Mucosa of gallbladder (tissue), 1 donor: Measurements from ENCODE around the gene CSPG4. TPM values are rescaled to one million over a fixed set of nuclear protein-coding genes. Genes with fewer than 3 reads are reported as not detected.
"Not testable (repeated sequence)": the region's sequence is repeated elsewhere in the genome, so short reads cannot be mapped to it uniquely, and the experiment has no call there.

Experiments
- DNase-seq: peaks from one replicate; pipeline ENCODE4 v3.0.0-alpha.2; 2020; ENCODE audit warnings: low spot score
- total RNA-seq: library from RNA; stranded (reverse); gene quantifications from one replicate; pipeline ENCODE4 v1.2.1, GENCODE V29; 2021
- donor health status: DM: no; HTN: no; CAD: no.

CSPG4 gene
- total RNA-seq, 1 donor from 2014 or later, result 20.5 TPM

- DNase-seq, result not testable (repeated sequence)
Measured at GRCh38 chr15:75693028-75693427, 19.6 kb downstream of the CSPG4 start.

GRCh38 chr15:75692311-75692710 lies 20.3 kb downstream of the CSPG4 start:
- DNase-seq, result not testable (repeated sequence)

DNA sequence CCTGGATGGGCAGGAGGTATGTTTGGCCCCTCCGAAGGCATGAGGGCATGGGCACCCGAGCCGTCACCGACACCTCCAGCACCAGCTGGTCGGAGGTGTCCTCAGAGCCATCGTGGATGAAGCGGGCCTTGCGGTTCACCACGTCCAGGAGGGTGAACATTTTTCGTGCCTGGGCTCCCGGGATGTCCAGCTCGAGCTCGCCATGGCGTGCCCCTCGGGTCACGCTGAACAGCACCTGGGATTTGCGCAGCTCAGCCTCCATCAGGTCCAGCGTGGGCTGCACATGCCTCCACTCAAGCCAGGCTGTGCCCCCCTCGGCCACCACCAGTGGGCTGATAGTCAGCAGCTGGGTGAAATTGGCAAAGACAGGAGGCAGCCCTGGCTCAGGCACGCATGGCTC lies 23.2 kb downstream of the CSPG4 start:
- DNase-seq, result not testable (repeated sequence)

- no peak for DNase-seq
Measured at GRCh38 chr15:75688831-75689230, 23.8 kb downstream of the CSPG4 start.

DNA sequence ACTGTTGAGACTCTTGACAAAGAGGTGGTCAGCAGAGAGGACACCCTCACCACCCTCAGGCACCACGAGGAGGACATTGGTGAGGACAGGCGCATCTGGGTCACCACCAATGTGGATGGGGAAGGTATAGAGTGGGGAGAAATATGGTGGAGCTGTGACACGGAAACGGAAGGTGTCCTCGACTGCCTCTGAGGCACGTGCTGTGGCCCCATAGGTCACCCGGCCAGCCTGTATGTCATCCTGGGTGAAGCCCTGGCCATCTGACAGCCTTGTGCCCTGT lies 24.4 kb downstream of the CSPG4 start:
- DNase-seq, result no peak

DNA sequence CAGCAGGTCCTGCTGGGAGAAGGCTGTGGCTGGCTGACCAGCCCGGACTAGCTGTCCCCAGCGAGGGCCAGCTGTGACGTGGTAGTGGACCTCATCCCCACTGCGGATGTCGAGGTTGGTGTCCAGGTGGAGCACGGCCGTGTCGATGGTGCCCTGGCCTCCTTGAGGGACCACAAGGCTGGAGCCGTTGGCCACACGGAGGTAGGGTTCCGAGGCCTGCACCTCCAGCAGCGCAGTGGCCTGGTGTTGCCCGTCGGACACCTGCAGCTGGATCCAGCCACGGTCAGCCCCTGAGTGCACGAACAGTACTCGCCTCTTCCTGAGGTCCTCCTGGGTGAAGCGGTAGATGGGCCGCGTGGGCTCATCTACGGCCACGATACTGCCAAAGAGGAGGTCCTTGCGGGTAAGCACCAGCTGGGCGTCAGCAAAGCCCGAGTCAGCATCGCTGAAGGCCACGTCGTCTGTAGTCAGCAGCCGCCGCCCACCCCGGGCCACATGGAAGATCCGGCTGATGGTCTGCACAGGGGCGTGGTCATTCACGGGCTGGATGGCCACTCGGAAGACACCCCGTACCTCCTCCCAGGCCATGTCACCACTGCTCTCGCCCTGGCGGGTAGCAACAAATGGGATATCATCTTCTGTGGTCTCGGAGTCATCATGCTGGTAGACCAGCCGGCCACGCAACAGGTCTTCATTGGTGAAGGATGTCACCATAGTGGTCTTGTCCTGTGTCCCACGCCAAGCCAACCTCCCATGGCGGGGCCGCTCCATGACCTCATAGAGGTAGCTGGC lies 25.0 kb downstream of the CSPG4 start:
- DNase-seq, result no peak

DNA sequence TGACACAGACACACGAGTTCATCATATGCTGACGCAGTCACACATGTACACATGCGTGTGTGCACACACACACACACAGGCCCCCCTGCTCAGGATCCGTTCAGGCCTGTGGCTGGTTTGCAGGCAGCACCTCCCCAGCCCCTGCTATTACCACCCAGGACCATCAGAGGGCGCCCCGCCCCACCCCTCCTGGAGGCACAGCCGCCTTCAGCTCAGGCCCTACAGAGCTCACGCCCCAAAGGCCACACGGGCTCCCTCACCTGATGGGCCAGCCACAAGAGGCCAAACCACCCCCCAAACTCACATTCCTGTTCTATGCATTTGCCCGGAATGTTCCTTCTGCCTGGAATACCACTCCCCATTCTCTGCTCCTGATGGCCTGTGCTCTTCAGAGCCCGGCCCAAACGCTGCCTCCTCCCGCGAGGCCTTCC lies 26.4 kb downstream of the CSPG4 start:
- peak; percentile 79 for DNase-seq

DNA sequence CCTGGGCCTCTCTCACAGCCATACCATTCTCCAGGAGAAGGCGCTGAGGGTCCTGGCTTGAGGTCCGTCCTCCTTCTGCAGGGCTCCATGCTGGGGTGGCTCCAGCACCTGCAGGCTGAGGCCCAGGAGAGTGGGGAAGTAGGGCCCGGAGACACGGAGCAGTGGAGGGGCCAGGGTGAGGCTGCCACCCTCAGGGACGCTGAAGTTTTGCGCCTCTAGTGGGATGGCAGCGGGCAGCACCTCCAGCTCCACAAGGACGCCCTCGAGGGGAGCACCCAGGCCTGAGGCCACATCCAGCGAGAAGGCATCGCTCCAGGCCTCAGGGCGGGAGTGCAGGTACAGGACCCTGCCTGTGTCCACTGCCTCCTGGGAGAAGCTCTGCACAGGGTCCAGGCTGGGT lies 27.5 kb downstream of the CSPG4 start:
- no peak for DNase-seq

DNA sequence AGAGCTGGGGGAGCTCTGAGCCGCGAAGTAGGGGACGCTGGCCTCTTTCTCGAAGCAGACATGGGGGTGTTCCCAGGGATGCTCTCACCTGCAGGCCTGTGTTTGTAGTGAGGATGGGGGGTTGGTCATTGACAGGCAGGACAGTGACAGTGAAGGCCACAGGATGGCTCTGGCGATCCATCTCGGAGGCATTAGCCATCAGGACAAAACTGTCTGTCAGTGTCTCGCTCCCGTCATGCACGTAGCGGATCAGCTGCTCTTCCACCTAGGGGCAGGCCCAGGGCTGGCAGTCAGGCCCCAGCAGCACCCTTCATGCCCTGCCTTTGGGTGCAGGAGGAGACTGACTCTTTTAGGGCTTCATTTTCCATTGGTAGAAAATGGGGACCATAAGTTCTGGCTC lies 28.0 kb downstream of the CSPG4 start:
- no peak for DNase-seq

GRCh38 chr15:75683646-75684312 lies 28.9 kb downstream of the CSPG4 start:
- peak; percentile 53 for DNase-seq

GRCh38 chr15:75682181-75683135 lies 30.2 kb downstream of the CSPG4 start:
- no peak for DNase-seq

DNA sequence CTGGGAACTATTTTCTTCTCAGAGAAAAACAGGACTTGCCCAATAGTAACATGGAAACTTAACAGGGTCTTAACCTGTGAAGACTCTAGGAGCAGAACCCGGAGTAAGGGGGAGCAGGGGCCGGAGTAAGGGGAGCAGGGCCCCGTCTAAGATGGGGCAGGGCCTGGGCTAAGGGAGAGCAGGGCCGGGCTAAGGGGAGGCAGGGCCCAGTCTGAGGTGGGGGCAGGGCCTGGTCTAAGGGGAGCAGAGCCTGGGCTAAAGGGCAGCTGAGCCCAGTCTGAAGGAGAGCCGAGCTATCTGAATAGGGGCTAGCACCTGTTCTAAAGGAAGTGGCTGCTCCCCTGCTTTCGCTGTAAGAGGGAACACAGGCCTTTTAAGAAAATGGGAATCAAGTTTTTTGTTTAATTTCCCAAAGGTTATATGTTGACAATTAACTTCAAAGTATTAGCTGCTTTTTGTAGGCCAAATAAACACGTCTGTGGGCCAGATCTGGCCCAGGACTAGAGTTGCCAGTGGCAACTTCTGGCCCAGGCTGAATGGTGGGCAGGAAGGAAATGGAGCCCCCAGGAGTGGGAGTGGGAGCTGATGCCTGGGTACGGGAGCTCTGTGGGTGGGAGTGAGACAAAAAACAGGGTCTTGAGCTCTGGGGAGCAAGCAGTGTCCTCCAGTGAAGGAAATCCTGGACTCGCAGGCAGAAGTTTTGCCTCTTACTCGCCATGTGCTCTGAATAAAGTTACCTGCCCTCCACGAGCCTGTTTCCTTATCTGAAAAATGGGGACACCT lies 32.5 kb downstream of the CSPG4 start:
- DNase-seq, result no peak

GRCh38 chr15:75678324-75678690 lies 34.3 kb downstream of the CSPG4 start:
- DNase-seq, result not testable (repeated sequence)

DNA sequence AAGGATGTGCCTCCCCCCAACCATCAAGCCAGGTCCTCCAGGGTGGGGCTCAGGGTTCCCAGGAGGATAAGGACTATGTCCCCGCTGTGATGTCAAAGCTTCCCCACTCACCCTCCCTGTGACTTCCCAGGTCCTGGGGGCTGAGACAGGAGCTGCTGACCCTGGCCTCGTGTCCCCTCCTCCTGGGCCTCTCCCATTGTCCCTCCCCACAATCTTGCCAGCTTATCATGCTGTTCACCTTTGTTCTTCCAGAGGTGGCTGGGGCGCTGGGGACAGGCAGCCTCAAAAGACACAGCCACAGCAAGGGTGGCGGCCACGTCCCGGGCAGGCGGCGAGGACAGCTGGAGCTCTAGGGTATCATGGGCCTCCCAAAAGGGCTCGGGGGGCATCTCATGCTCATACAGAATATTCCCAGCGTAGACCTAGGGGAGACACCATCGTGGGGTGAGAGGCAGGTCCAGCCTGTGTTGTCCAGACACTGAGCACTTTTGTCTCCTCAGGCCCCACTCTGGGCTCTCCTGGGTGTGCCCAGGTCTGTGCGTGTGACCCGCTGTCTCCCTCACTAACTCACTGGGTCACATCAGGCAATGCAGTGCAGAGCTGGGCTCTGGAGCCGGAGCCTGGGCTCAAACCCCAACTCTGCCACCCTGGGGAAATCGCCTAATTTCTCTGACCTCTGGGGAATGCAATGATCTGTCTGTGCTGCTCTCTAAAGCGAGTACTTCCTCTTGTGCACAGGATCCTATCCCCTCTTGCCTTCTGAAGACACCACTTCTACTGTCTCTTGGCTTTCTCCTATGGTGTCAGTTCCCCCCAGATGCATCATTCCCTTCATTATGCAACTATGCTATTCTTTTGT lies 35.0 kb downstream of the CSPG4 start:
- DNase-seq, result no peak

DNA sequence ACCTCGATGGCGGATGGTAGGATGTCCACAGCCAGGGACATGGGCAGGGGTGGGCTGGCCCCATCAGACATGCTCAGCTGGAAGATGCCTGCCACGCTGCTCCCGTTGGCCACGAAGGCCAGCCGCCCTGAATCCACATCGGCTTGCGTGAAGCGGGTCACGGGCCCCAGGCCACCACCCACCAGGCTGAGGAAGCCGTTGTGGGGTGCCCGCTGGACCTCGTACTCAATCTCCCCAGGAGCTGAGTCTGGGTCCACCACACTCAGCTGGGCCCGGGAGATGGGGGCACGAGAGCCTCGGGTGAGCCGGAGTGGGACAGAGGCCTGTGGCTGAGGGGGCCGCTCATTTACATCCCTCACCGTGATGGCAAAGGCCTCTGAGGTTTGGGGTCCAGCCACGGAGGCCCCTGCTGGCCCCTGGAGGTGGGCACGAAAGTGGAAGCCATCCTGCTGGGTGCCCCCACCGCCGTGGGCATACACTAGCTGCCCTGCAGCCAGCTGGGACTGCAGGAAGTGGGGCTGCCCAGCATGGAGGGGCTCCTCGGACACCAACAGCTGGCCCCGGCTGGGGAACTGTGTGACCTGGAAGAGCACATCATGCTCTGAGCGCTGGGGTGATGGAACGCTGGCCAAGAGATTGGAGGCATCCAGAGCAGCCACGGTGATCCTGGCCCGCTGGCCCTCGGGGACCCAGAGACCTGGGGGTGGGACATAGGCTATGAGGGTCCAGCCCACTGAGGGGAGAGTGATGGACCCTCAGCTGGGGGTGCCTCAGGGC lies 35.8 kb downstream of the CSPG4 start:
- no peak for DNase-seq

DNA sequence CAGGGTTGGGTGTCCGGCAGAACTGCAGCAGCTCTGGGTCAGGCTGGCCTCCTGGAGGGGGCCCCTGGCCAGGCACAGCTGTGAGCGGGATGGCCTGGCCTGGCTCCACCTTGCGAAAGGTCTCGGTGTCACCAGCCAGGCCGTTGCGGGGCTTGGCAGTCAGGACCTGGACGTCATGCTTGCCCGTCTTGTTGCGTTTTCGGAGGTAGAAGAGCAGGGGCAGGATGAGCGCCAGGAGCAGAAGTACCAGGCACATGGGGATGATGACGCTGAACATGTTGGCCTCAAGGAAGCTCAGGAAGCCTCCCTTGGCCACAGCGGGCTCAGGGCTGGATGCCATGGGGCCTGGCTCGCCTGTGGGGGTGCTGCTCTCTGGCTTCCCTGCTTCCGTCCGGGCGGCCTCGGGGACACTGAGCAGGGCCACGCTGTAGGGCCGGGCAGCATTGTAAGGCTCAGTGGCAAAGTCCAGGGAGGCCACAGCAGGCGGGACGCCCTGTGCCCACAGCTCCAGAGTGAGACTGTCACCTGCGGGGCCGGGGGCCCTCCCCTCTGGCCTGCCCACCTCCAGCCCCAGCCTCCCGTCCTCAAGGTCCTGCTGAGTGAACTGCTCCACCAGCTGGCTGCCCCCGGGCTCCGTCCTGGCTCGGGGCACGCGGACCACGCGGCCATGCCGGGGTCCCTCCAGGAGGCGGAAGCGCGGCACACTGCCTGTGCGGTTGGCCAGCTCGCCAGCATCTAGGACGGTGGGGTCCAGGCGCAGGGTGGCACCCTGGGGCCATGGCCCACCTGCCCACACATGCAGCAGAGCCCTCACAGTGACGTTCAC lies 36.9 kb downstream of the CSPG4 start:
- DNase-seq, result no peak

- DNase-seq, result no peak
Measured at GRCh38 chr15:75674366-75674765, 38.3 kb downstream of the CSPG4 start.

DNA sequence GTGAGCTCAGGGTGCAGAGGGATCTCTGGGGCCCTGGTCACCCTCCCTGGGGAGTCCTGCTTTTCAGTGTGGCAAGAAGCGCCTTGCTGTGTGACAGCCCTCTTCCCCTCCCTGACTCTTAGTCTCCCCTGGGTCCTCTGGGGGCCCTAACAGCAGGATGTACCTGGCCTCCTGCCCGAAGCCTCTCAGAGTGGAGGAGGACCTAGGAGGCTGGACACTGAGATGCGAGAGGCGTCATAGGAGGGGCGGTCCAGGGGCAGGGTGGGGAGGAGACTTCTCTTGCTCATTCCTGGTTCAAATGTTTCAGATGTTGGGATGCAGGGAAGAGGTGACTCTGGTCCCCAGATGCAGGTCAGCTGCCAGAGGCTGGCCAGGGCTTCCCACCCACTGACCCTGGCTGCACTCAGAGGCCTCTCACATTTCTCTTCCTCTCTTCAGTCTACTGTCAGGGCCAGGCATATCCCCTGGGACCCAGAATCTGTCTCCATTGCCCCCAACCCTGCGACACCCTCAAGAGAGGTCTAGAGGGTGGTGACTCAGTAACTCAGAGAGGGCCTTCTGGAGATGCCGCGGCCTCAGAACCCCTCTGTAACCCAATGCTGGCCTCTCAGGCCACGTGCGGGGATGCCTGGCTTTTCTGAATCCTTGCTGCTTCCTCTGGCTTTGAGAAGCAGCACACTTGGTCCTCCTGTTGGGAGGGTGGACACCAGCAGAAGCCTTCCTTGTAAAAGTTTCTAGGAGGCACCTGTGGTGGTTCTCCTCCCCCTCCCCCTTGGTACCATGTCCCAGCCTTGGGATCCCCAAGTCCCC lies 39.0 kb downstream of the CSPG4 start:
- DNase-seq, result peak; percentile 70
